ENCODE results near the gene RPUSD3. TPM values are rescaled to one million over a fixed set of nuclear protein-coding genes. Genes with fewer than 3 reads are reported as not detected.
"Not testable (repeated sequence)": the region's sequence is repeated elsewhere in the genome, so short reads cannot be mapped to it uniquely, and the experiment has no call there.

Gene RPUSD3
- total RNA-seq, 6 experiments from 2014 or later: 35.4 to 42.3 (median 38.2) TPM

DNA sequence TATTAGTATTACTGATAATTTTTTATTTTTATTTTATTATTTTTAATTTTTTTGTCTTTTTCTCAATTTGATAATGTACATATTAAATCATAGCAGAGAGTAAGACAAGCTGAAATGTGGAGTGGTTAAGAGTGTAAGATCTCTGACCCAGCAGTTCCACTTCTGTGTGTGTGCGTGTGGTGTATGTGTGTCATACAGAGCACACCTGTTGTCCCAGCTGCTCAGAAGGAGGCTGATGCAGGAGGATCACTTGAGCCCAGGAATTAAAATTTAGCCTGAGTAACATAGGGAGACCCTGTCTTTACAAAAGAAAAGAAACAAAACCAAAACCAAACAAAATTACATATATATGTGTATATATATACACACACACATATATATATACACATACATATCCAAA is 37.6 kb upstream of the RPUSD3 start:
- no peak overlapping the region for H3K27ac Mint-ChIP-seq
- H3K4me3 Mint-ChIP-seq: no peak overlapping the region
- H3K9me3 Mint-ChIP-seq: no peaks in the 10 kb centered on the region

DNA sequence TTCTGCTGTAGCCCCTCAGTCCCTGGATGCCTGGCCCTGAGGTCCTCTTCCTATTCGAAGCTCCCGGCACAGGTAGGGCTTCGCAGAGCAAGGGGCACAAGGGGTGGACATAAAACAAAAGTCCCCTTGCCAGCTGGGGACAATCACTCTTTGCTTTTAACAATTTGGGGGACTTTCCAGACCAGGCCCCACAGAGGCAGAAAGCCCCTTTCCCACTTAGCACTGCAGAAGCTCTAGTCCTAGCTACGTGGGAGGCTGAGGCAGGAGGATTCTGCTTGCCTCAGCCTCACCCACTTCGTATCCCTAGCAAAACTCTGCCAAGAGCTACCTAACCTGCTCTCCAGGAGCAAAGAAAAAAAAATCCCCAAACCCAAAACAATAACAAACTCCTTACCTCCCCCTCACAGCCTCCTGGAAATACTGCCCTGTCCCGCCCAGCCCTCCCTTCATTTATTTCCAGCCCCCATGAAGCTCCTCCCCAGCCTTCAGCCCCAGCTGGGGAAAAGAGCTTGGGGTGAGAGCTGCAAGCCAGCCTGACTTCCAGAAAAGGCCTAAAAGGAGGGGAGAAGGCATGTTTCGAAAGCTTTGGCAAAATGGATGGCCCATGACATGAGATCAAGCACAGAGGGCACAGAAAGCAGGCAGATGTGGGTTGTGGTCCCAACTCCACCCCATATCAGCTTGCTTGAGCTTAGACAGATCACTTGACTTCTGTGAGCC is 36.2 kb upstream of the RPUSD3 start, which contains the start of gene CIDEC:
Gene CIDEC (minus strand): TSS at position 424 of the 720 bp plus-strand sequence. CDS start 1,767 bp downstream, outside the sequence.
- TF ChIP-seq, protein P1, sequence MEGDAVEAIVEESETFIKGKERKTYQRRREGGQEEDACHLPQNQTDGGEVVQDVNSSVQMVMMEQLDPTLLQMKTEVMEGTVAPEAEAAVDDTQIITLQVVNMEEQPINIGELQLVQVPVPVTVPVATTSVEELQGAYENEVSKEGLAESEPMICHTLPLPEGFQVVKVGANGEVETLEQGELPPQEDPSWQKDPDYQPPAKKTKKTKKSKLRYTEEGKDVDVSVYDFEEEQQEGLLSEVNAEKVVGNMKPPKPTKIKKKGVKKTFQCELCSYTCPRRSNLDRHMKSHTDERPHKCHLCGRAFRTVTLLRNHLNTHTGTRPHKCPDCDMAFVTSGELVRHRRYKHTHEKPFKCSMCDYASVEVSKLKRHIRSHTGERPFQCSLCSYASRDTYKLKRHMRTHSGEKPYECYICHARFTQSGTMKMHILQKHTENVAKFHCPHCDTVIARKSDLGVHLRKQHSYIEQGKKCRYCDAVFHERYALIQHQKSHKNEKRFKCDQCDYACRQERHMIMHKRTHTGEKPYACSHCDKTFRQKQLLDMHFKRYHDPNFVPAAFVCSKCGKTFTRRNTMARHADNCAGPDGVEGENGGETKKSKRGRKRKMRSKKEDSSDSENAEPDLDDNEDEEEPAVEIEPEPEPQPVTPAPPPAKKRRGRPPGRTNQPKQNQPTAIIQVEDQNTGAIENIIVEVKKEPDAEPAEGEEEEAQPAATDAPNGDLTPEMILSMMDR (IDR thresholded peaks at IDR 0.05): no peak
- peaks cover 16% of the 10 kb centered on the region for H3K4me1 Mint-ChIP-seq (ENCODE audit: low read depth)
- H3K9me3 Mint-ChIP-seq: no peaks in the 10 kb centered on the region
- H3K27ac Mint-ChIP-seq: no peak within 1 kb of the TSS
- no peaks in the 10 kb centered on the region for H3K36me3 Mint-ChIP-seq (ENCODE audit: low read depth)
- peaks cover 3% of the 10 kb centered on the region; the same call in 1 of the 2 replicates for H3K27me3 Mint-ChIP-seq (ENCODE audit: insufficient read depth)
- no peak for DNase-seq
- H3K4me3 Mint-ChIP-seq: no peak within 1 kb of the TSS

More for the DNA sequence above, 37.6 kb upstream of the RPUSD3 start:
- Mint-ChIP-seq H3K36me3 (ENCODE audit: low read depth) (no peaks in the 10 kb centered on the region), H3K27me3 (ENCODE audit: insufficient read depth) (0 out of 2 replicates have a peak, but pooled peaks cover 2% of the 10 kb centered on the region), H3K4me1 (ENCODE audit: low read depth) (peaks cover 19% of the 10 kb centered on the region)
- DNase-seq: no peak
- TF ChIP-seq, protein P1 (IDR thresholded peaks at IDR 0.05): no peak

DNA sequence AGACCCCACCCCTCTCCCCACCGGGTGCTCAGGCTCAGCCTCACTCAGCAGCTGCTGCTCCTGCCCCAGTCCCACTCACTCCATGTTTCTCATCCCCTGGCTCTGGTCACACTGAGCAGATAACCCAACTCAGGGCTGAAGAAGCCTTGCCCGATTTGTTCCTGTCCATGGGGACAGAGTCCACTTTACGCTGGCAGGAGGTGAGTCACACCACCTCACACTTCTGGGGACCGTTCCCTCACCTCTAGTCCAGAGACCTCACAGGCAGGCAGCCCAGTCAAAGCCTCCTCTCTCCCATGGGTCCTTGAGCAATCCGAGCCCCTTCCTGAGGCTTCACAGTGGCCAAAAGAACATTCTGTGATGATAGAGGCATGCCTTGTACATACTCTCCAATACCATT is 34.9 kb upstream of the RPUSD3 start:
- H3K27ac Mint-ChIP-seq: no peak overlapping the region
- no peaks in the 10 kb centered on the region for H3K36me3 Mint-ChIP-seq (ENCODE audit: low read depth)
- peaks cover 3% of the 10 kb centered on the region for H3K4me1 Mint-ChIP-seq (ENCODE audit: low read depth)
- TF ChIP-seq, protein P1 (IDR thresholded peaks at IDR 0.05): no peak
- peaks cover 3% of the 10 kb centered on the region; the same call in 1 of the 2 replicates for H3K27me3 Mint-ChIP-seq (ENCODE audit: insufficient read depth)
- no peaks in the 10 kb centered on the region for H3K9me3 Mint-ChIP-seq
- no peak for DNase-seq
- H3K4me3 Mint-ChIP-seq: no peak overlapping the region

DNA sequence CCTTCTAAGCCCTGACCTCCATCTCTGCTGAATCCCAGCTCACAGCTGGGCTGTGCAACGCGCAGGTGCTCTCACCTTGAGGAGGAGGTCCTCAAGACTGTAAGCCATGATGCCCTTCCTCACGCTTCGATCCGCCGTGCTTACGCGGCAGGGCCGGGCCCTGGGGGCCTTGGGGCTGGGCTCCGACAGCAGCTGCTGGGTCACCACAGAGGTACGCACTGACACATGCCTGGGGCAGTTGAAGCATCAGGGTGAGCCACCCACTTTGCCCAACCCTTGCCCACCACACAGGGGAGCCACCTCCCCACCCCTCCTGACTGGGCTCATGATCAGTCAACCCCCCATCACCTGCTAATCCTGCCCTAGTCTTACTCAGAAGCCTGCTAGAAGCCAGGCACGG is 33.2 kb upstream of the RPUSD3 start:
- TF ChIP-seq, protein P1 (IDR thresholded peaks at IDR 0.05): no peak
- Mint-ChIP-seq H3K36me3 (ENCODE audit: low read depth) (no peaks in the 10 kb centered on the region), H3K4me1 (ENCODE audit: low read depth) (peaks cover 5% of the 10 kb centered on the region), H3K4me3 (no peak overlapping the region), H3K27ac (no peak overlapping the region), H3K9me3 (no peaks in the 10 kb centered on the region), H3K27me3 (ENCODE audit: insufficient read depth) (peaks cover 3% of the 10 kb centered on the region; the same call in 1 of the 2 replicates)
- no peak for DNase-seq

DNA sequence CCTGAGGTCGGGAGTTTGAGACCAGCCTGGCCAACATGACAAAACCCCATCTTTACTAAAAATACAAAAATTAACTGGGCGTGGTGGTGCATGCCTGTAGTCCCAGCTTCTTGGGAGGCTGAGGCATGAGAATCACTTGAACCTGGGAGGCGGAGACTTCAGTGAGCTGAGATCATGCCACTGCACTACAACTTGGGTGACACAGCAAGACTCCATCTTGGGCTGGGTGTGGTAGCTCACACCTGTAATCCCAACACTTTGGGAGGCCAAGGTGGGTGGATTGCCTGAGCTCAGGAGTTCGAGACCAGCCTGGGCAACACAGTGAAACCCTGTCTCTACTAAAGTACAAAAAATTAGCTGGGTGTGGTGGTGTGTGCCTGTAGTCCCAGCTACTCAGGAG is 32.4 kb upstream of the RPUSD3 start:
- H3K4me1 Mint-ChIP-seq (ENCODE audit: low read depth): peaks cover 12% of the 10 kb centered on the region
- DNase-seq; H3K27ac Mint-ChIP-seq; H3K4me3 Mint-ChIP-seq; H3K9me3 Mint-ChIP-seq; H3K36me3 Mint-ChIP-seq (ENCODE audit: low read depth); H3K27me3 Mint-ChIP-seq (ENCODE audit: insufficient read depth): not testable (repeated sequence)

DNA sequence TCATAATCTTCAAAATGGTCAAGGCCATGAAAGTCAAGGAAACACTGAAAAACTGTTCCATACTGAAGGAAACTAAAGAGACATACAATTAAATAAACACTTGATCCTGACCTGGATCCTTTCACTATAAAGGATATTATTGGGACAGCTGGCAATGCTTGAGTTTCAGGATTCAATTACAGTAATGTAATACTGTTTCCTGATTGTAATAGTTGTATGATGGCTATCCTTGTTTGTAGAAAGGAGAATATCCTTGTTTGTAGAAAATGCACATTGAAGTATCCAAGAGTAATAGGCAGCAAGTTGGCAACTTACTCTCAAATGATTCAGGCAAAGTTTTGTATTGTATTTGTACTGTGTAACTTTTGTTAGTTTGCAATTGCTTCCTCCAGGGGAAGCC is 31.6 kb upstream of the RPUSD3 start:
- no peaks in the 10 kb centered on the region for H3K36me3 Mint-ChIP-seq (ENCODE audit: low read depth)
- H3K4me1 Mint-ChIP-seq (ENCODE audit: low read depth): peaks cover 19% of the 10 kb centered on the region
- peaks cover 3% of the 10 kb centered on the region; the same call in 1 of the 2 replicates for H3K27me3 Mint-ChIP-seq (ENCODE audit: insufficient read depth)
- no peak for DNase-seq
- H3K27ac Mint-ChIP-seq: no peak overlapping the region
- H3K9me3 Mint-ChIP-seq: no peaks in the 10 kb centered on the region
- TF ChIP-seq, protein P1 (IDR thresholded peaks at IDR 0.05): no peak
- no peak overlapping the region for H3K4me3 Mint-ChIP-seq

DNA sequence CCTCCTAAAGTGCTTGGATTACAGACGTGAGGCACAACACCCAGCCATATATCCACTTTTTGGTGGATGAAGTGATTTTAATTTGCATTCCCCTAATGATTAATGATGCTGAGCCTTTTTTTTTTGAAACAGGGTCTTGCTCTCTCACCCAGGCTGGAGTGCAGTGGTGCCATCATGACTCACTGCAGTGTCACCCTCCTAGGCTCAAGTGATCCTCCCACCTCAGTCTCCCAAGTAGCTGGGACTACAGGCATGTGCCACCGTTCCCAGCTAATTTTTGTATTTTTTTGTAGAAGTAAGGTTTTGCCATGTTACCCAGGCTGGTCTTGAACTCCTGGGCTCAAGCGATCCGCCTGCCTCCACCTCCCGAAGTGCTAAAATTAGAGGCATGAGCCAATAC is 28.3 kb upstream of the RPUSD3 start:
- Mint-ChIP-seq H3K27ac (peak overlapping the region; percentile 72), H3K4me1 (ENCODE audit: low read depth) (peaks cover 20% of the 10 kb centered on the region)
- H3K9me3 Mint-ChIP-seq; DNase-seq; H3K4me3 Mint-ChIP-seq; H3K27me3 Mint-ChIP-seq (ENCODE audit: insufficient read depth); H3K36me3 Mint-ChIP-seq (ENCODE audit: low read depth): not testable (repeated sequence)

Measured in HFFc6 (cell line).